GM12878 (cell line): Measurements from ENCODE around the gene AANAT. TPM values are rescaled to one million over a fixed set of nuclear protein-coding genes. Genes with fewer than 3 reads are reported as not detected.

Experiments
- ATAC-seq: fragments of 200-7000 bp; cut with Tn5 transposase; 3 replicates; pipeline ENCODE4 v1.9.1; 2020; ENCODE audit warnings: mild to moderate bottlenecking, moderate library complexity
- BruUV-seq: library from RNA; stranded (reverse); fragments of 400-500 nt; replicated peaks from 2 replicates; lab custom pipeline; 2021; lab: Mats Ljungman, UMichigan
- CTCF ChIA-PET: fragments of 300-600 bp; sonication (Branson Sonifier 250); formaldehyde crosslinking; extraction: SDS; loops from one replicate; lab custom pipeline; 2021; ENCODE audit warnings: inconsistent platforms; lab: Yijun Ruan, JAX
- POLR2A ChIA-PET: fragments of 350-600 bp; formaldehyde crosslinking; extraction: SDS; loops from one replicate; lab custom pipeline; 2021; ENCODE audit warnings: inconsistent platforms; lab: Charles Lee
- RAD21 ChIA-PET: fragments of 300-600 bp; sonication (Branson Sonifier 250); formaldehyde crosslinking; loops from one replicate; lab custom pipeline; 2023; ENCODE audit warnings: antibody characterized with exemption; ENCODE audit not compliant: unreplicated experiment; lab: Charles Lee
- SMC1A ChIA-PET: fragments of 300-600 bp; sonication (Branson Sonifier 250); formaldehyde crosslinking; loops from one replicate; lab custom pipeline; 2023; ENCODE audit not compliant: unreplicated experiment, uncharacterized antibody; lab: Charles Lee
- DNase-seq: peaks from one replicate; pipeline ENCODE4 v3.0.0-alpha.2; 2011; ENCODE audit warnings: low read depth, low spot score
- FAIRE-seq: peaks from 3 replicates; lab custom pipeline; 2011; peaks lifted over from hg19 to GRCh38; lab: Jason Lieb, UNC
- H2AFZ ChIP-seq: 2 replicates; pipeline ENCODE4 v1.6.0; 2011; ENCODE audit warnings: low read depth, low read length, control low read depth; ENCODE audit not compliant: control insufficient read depth
- H3K27ac ChIP-seq: 2 replicates; pipeline ENCODE4 v1.5.1; 2011; ENCODE audit warnings: control low read depth; ENCODE audit not compliant: control insufficient read depth, insufficient read depth
- H3K27me3 ChIP-seq, 2 experiments: replicated peaks in 1 of 2; 2 replicates each; pipeline versions ENCODE4 v1.6.0 to v1.6.1; 2011; ENCODE audit warnings: low read length in 1 of 2; ENCODE audit not compliant: control insufficient read depth in 2 of 2, insufficient read depth in 2 of 2
- H3K36me3 ChIP-seq, 2 experiments: 2 replicates each; pipeline ENCODE4 v1.5.1; 2011; ENCODE audit warnings: low read length in 1 of 2; ENCODE audit not compliant: control insufficient read depth in 2 of 2, insufficient read depth in 2 of 2
- H3K4me1 ChIP-seq: 2 replicates; pipeline ENCODE4 v1.6.1; 2011; ENCODE audit warnings: mild to moderate bottlenecking, low read length, moderate library complexity, mixed read lengths; ENCODE audit not compliant: control insufficient read depth, insufficient read depth
- H3K4me2 ChIP-seq: 2 replicates; pipeline ENCODE4 v1.6.0; 2011; ENCODE audit warnings: control low read depth; ENCODE audit not compliant: control insufficient read depth, insufficient read depth
- H3K4me3 ChIP-seq: fragments of 200-600 bp; sonication (generic); 2 replicates; pipeline ENCODE4 v1.5.1; 2016
- H3K79me2 ChIP-seq: 2 replicates; pipeline ENCODE4 v1.6.0; 2011; ENCODE audit warnings: low read length; ENCODE audit not compliant: control insufficient read depth, insufficient read depth
- H3K9ac ChIP-seq: 2 replicates; pipeline ENCODE4 v1.8.0; 2011; ENCODE audit warnings: low read length, control low read depth, mixed read lengths; ENCODE audit not compliant: control insufficient read depth, insufficient read depth
- H3K9me3 ChIP-seq: replicated peaks from 3 replicates; pipeline ENCODE4 v1.5.1; 2011; ENCODE audit warnings: mild to moderate bottlenecking, low read length; ENCODE audit not compliant: control insufficient read depth, insufficient read depth
- H4K20me1 ChIP-seq: 2 replicates; pipeline ENCODE4 v1.6.0; 2011; ENCODE audit not compliant: control insufficient read depth, insufficient read depth
- HDGF ChIP-seq: fragments of 450-650 bp; IDR thresholded peaks from 2 replicates; pipeline ENCODE4 v1.6.1; 2016; ENCODE audit warnings: antibody characterized with exemption
- IKZF1 ChIP-seq: fragments of 450-650 bp; conservative IDR thresholded peaks from 2 replicates; pipeline ENCODE4 v1.6.1; 2017; ENCODE audit warnings: antibody characterized with exemption, mild to moderate bottlenecking
- SIX5 ChIP-seq: IDR thresholded peaks from 2 replicates; pipeline ENCODE4 v1.6.1; 2011; ENCODE audit warnings: mild to moderate bottlenecking, low read depth, low read length, moderate library complexity; ENCODE audit not compliant: severe bottlenecking
- SKIL ChIP-seq: fragments of 450-650 bp; IDR thresholded peaks from 2 replicates; pipeline ENCODE4 v1.6.1; 2017; ENCODE audit warnings: mild to moderate bottlenecking, low read depth, inconsistent platforms; ENCODE audit not compliant: poor library complexity, severe bottlenecking
- WGBS: methylation state at CpG from one replicate; pipeline ENCODE4 v1.1.6; 2016; ENCODE audit warnings: low lambda C conversion rate; ENCODE audit not compliant: insufficient replicate concordance, insufficient coverage; ENCODE audit errors: missing lambda C conversion rate; 5-methylcytosine and 5-hydroxymethylcytosine counted together
- in situ Hi-C: fragments of 300-500 bp; cut with MboI; formaldehyde crosslinking; loops from 9 replicates; pipeline ENCODE4 v1.14.3; 2018; ENCODE audit warnings: mixed read lengths
- intact Hi-C: fragments of 100-400 bp; cut with micrococcal nuclease; formaldehyde crosslinking; loops from one replicate; pipeline ENCODE4 v1.14.2; 2022; ENCODE audit not compliant: unreplicated experiment
- polyA plus RNA-seq, 11 experiments: library from polyadenylated mRNA; depleted of rRNA in 4 of 11; unstranded in 6 of 11; stranded (reverse) in 5 of 11; fragments of >200 nt; fragmentation: Nextera tagmentation in 4 of 11; fragmentation: Illumina TruSeq in 1 of 11; extraction: Ambion mirVana in 4 of 11; extraction: Trizol in 1 of 11; gene quantifications; 1 replicate in 1 of 11; 2 replicates in 10 of 11; pipeline versions ENCODE4 v1.2.1 to v1.2.3, GENCODE V29; 2011 to 2016; ENCODE audit warnings: inconsistent platforms in 2 of 11, missing spikeins in 2 of 11, low read depth in 1 of 11
- total RNA-seq, 4 experiments: library from RNA; depleted of rRNA in 3 of 4; stranded (reverse); fragments of >200 nt in 3 of 4; fragmentation: Illumina TruSeq in 1 of 4; extraction: Trizol in 1 of 4; gene quantifications; 2 replicates each; pipeline versions ENCODE4 v1.2.1 to v1.2.3, GENCODE V29; 2013 to 2021

Gene AANAT
- total and polyA plus RNA-seq, 10 of the 15 experiments (the other 5 are each of a cell fraction or from before 2014, with no cell fraction given), result 0.23 TPM; not detected in 9

DNA sequence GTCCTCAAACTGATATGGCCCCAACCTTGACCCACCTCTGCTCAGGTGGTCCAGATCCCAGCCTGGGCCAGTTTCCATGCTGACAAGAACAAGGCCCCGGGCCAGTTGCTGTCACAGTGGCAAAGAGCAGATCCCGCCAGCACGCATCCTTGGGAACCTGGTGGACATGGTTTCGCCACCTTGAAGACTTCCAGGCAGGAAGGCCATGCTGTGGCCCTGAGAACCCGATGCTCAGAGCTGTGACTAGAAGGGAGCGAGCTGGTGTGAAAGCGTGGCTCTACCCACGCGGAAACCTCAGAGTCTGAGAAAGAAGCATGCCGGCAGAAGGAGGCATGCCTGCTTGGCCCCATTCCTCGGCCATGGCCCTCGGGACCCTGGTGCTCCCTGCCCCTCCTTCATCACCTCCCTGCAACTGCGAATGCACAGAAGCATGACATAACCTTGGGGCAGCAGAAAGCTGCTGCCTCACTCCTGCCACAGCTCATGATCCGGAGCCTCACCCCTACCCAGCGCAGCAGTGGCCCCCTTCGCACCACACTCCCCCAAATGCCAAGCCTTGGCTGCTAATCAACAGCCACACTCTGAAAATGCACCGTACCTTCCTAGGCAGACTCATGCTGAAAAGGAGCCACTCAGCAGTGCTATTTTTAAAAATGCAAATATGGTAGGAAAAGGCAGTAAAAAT, 47.7 kb upstream of the AANAT start:
- no peak for DNase-seq
- WGBS, result 47% methylated on average over 17 of the region's 17 CpGs
- RAD21 ChIA-PET, result no interaction called here

More for the DNA sequence above, 47.7 kb upstream of the AANAT start:
- Histone ChIP-seq H3K36me3 (peaks cover 0 to 18% of the 10 kb centered on the region in 2 experiments; a peak in 2 of 4 replicates), H3K4me2 (peak overlapping the region; percentile 57), H3K9ac (no peak overlapping the region), H3K27me3 (no peaks in the 10 kb centered on the region), H3K9me3 (no peaks in the 10 kb centered on the region), H3K79me2 (peaks cover 29% of the 10 kb centered on the region), H3K4me1 (peaks cover 22% of the 10 kb centered on the region), H4K20me1 (no peaks in the 10 kb centered on the region; the same call in 1 of the 2 replicates), H3K27ac (peak overlapping the region; percentile 39), H3K4me3 (peak overlapping the region; percentile 16; the same call in 1 of the 2 replicates), H2AFZ (no peak overlapping the region)
- ATAC-seq (peak; percentile 61), FAIRE-seq (no peak)
- POLR2A ChIA-PET, result interaction anchor here (0.6 to 1.1 kb wide), 2 partner anchors 39 to 40 kb away, joined by 3 read pairs; no protein-coding TSS in a partner anchor
- SMC1A ChIA-PET, result interaction anchor here (1.1 kb wide), 1 partner anchor 11 kb away, joined by 6 read pairs; no protein-coding TSS in a partner anchor
- no TSS peak for BruUV-seq
- in situ Hi-C loops, result no loop called here
- CTCF ChIA-PET, result interaction anchor here (0.5 to 1.0 kb wide), 3 partner anchors 22 to 382 kb away, joined by 3 read pairs; no protein-coding TSS in a partner anchor
- no peak for TF ChIP-seq SIX5
- TF ChIP-seq IKZF1, result peak; percentile 23; the same call in 1 of the 2 replicates
- TF ChIP-seq SKIL, result no peak
- peak; percentile 45; the same call in 1 of the 2 replicates for TF ChIP-seq HDGF
- intact Hi-C loops, result no loop called here
